ENCODE data around the gene ZBTB38. TPM values are rescaled to one million over a fixed set of nuclear protein-coding genes. Genes with fewer than 3 reads are reported as not detected.

ZBTB38 gene
- polyA plus RNA-seq, 1 donor from 2014 or later, result 18.7 TPM

DNA sequence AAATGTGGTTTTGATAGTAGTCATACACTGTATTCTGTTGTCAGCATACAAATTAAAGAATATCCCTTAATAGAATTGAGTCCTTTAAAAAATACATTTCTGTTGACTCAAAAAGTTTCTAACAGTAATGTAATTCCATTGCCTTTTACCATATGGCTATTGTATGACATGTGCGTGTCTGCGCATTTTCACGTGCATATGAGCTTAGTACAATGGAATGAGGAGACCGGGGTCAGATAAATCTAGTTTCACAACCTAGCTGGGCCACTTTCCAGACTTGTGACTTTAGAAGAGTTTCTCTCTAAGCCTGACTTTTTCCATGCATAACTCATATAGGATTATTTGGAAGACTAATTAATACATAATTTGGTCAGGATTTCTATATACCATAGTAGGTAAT lies 38.7 kb downstream of the ZBTB38 start:
- no peak overlapping the region for H3K9ac ChIP-seq (ENCODE audit: low read length)
- TF ChIP-seq SMC3 (conservative IDR thresholded peaks at IDR 0.05; ENCODE audit: poor library complexity) (no peak), TAF1 (IDR thresholded peaks at IDR 0.05; ENCODE audit: low read depth) (no peak)
- H3K27ac ChIP-seq (ENCODE audit: low read length), result no peak overlapping the region
- no peaks in the 10 kb centered on the region for H3K9me3 ChIP-seq (ENCODE audit: low read length)
- H3K4me3 ChIP-seq (ENCODE audit: low read length), result no peak overlapping the region
- H3F3A ChIP-seq (ENCODE audit: insufficient read depth, low read length, poor library complexity, severe bottlenecking), result no peaks in the 10 kb centered on the region
- H2AFZ ChIP-seq (ENCODE audit: low read depth, low read length), result no peak overlapping the region
- no peak overlapping the region for H3K4me2 ChIP-seq (ENCODE audit: low read length)
- H3K36me3 ChIP-seq (ENCODE audit: insufficient read depth, low read length), result peaks cover 3% of the 10 kb centered on the region
- no peaks in the 10 kb centered on the region for H3K27me3 ChIP-seq (ENCODE audit: insufficient read depth, low read depth, low read length)
- no peaks in the 10 kb centered on the region for H3K9me2 ChIP-seq (ENCODE audit: insufficient read depth, low read length)
- H4K20me1 ChIP-seq (ENCODE audit: insufficient read depth), result no peaks in the 10 kb centered on the region
- no peaks in the 10 kb centered on the region for H3K79me2 ChIP-seq (replicated peaks; ENCODE audit: insufficient read depth, low read length)

DNA sequence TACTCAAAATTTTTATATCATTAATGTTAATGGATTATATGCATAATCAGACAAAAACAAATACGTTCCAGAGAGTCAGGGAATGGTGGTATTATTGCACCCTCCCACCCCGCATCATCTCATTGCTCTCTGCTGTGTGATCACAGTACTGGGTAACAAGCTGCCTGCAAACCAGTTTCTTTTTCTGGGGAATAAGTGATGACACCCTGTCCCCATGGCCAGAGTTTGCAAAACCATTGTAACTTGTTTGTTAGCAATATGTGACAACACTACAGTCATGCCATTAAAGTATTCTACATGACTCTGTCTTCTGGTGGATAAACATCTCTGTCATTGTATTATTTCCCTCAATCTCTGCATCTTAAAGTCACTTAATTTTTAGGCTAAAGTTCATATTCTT lies 39.5 kb downstream of the ZBTB38 start:
- Histone ChIP-seq H3K79me2 (replicated peaks; ENCODE audit: insufficient read depth, low read length) (no peaks in the 10 kb centered on the region), H3K27me3 (ENCODE audit: insufficient read depth, low read depth, low read length) (no peaks in the 10 kb centered on the region), H3K4me3 (ENCODE audit: low read length) (no peak overlapping the region), H2AFZ (ENCODE audit: low read depth, low read length) (no peak overlapping the region), H3F3A (ENCODE audit: insufficient read depth, low read length, poor library complexity, severe bottlenecking) (no peaks in the 10 kb centered on the region), H3K4me2 (ENCODE audit: low read length) (no peak overlapping the region), H3K27ac (ENCODE audit: low read length) (no peak overlapping the region), H3K9ac (ENCODE audit: low read length) (no peak overlapping the region), H3K9me3 (ENCODE audit: low read length) (no peaks in the 10 kb centered on the region), H3K36me3 (ENCODE audit: insufficient read depth, low read length) (peaks cover 3% of the 10 kb centered on the region), H3K9me2 (ENCODE audit: insufficient read depth, low read length) (no peaks in the 10 kb centered on the region), H4K20me1 (ENCODE audit: insufficient read depth) (no peaks in the 10 kb centered on the region)
- TF ChIP-seq POLR2AphosphoS5 (IDR thresholded peaks at IDR 0.05), result no peak

- no peak overlapping the region for H3K27ac ChIP-seq (ENCODE audit: low read length)
Observed at GRCh38 chr3:141408596-141408995, 40.3 kb downstream of the ZBTB38 start.

More at GRCh38 chr3:141408596-141408995, 40.3 kb downstream of the ZBTB38 start:
- Histone ChIP-seq H2AFZ (ENCODE audit: low read depth, low read length) (no peak overlapping the region), H3K4me3 (ENCODE audit: low read length) (no peak overlapping the region), H3K27me3 (ENCODE audit: insufficient read depth, low read depth, low read length) (no peaks in the 10 kb centered on the region), H3K9me3 (ENCODE audit: low read length) (no peaks in the 10 kb centered on the region), H3K36me3 (ENCODE audit: insufficient read depth, low read length) (peaks cover 3% of the 10 kb centered on the region), H3F3A (ENCODE audit: insufficient read depth, low read length, poor library complexity, severe bottlenecking) (no peaks in the 10 kb centered on the region), H3K4me2 (ENCODE audit: low read length) (no peak overlapping the region), H4K20me1 (ENCODE audit: insufficient read depth) (no peaks in the 10 kb centered on the region), H3K9me2 (ENCODE audit: insufficient read depth, low read length) (no peaks in the 10 kb centered on the region), H3K79me2 (replicated peaks; ENCODE audit: insufficient read depth, low read length) (no peaks in the 10 kb centered on the region), H3K9ac (ENCODE audit: low read length) (no peak overlapping the region)
- TF ChIP-seq REST (IDR thresholded peaks at IDR 0.05; ENCODE audit: borderline replicate concordance) (no peak), SMC3 (conservative IDR thresholded peaks at IDR 0.05; ENCODE audit: poor library complexity) (no peak), RAD21 (conservative IDR thresholded peaks at IDR 0.05) (no peak), EZH2 (IDR thresholded peaks at IDR 0.05; ENCODE audit: borderline replicate concordance, insufficient read depth, low read length, poor library complexity, severe bottlenecking) (no peak), EP300 (conservative IDR thresholded peaks at IDR 0.05; ENCODE audit: poor library complexity, severe bottlenecking) (no peak), TAF1 (IDR thresholded peaks at IDR 0.05; ENCODE audit: low read depth) (no peak), POLR2AphosphoS5 (IDR thresholded peaks at IDR 0.05) (no peak)
- TF ChIP-seq, protein P1, sequence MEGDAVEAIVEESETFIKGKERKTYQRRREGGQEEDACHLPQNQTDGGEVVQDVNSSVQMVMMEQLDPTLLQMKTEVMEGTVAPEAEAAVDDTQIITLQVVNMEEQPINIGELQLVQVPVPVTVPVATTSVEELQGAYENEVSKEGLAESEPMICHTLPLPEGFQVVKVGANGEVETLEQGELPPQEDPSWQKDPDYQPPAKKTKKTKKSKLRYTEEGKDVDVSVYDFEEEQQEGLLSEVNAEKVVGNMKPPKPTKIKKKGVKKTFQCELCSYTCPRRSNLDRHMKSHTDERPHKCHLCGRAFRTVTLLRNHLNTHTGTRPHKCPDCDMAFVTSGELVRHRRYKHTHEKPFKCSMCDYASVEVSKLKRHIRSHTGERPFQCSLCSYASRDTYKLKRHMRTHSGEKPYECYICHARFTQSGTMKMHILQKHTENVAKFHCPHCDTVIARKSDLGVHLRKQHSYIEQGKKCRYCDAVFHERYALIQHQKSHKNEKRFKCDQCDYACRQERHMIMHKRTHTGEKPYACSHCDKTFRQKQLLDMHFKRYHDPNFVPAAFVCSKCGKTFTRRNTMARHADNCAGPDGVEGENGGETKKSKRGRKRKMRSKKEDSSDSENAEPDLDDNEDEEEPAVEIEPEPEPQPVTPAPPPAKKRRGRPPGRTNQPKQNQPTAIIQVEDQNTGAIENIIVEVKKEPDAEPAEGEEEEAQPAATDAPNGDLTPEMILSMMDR (IDR thresholded peaks at IDR 0.05; ENCODE audit: poor library complexity, severe bottlenecking), result no peak

All from neural cell (in vitro differentiated cells).